ENCODE measurements around the gene OR52E1. TPM values are rescaled to one million over a fixed set of nuclear protein-coding genes. Genes with fewer than 3 reads are reported as not detected.

The OR52E1 gene
- total RNA-seq, 1 donor from 2014 or later = not detected

DNA sequence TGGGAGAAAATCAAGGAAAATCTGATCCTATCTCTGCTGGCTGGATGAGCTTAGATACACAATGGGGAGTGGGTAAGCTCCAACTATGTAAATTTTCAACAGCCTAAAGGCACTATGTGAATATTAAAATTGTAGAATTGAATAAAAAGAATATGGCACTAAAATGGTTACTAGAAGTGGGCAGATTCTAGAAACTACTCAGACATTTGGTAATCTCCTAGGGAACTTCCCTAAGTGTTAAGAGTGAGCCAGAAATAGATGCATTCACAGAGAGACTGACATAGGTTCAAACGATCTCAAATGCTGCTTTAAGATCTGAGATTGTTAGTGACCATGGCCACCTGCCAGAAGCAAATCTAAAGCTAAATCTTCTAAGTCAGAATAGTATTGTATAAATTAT is 4.3 kb upstream of the OR52E1 start:
- Mint-ChIP-seq H3K4me1 (no peaks in the 10 kb centered on the region), H3K9me3 (no peaks in the 10 kb centered on the region), H3K27ac (ENCODE audit: unreplicated experiment) (no peak overlapping the region), H3K27me3 (ENCODE audit: low read depth) (peaks cover 29% of the 10 kb centered on the region), H3K36me3 (ENCODE audit: low read depth) (no peaks in the 10 kb centered on the region), H3K4me3 (no peak overlapping the region)
- TF ChIP-seq, protein P1, sequence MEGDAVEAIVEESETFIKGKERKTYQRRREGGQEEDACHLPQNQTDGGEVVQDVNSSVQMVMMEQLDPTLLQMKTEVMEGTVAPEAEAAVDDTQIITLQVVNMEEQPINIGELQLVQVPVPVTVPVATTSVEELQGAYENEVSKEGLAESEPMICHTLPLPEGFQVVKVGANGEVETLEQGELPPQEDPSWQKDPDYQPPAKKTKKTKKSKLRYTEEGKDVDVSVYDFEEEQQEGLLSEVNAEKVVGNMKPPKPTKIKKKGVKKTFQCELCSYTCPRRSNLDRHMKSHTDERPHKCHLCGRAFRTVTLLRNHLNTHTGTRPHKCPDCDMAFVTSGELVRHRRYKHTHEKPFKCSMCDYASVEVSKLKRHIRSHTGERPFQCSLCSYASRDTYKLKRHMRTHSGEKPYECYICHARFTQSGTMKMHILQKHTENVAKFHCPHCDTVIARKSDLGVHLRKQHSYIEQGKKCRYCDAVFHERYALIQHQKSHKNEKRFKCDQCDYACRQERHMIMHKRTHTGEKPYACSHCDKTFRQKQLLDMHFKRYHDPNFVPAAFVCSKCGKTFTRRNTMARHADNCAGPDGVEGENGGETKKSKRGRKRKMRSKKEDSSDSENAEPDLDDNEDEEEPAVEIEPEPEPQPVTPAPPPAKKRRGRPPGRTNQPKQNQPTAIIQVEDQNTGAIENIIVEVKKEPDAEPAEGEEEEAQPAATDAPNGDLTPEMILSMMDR (conservative IDR thresholded peaks at IDR 0.05) = no peak
- no peak for DNase-seq (ENCODE audit: low read depth, low spot score)

DNA sequence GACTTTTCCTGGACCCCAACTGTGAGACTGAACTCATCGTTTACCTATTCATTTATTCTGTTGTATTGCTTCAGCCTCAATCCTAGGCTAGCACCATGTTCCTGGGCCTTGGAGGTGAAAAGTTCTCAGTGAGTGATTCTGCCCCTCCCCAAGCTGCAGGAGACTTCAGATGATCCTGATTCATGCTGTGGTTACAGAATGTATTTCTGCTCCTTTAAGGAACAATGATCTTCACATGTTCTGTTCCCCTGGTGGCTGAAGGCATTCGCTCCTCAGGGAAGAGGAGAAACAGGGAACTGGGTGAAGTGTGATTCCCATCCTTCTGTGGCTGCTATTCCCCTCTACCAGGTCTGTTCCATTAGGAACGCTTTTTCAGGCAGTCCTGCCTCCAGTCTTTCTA is 2.4 kb downstream of the OR52E1 start:
- Mint-ChIP-seq H3K4me1 (no peaks in the 10 kb centered on the region), H3K27me3 (ENCODE audit: low read depth) (peaks cover 25% of the 10 kb centered on the region), H3K4me3 (no peak overlapping the region), H3K9me3 (no peaks in the 10 kb centered on the region), H3K27ac (ENCODE audit: unreplicated experiment) (no peak overlapping the region), H3K36me3 (ENCODE audit: low read depth) (no peaks in the 10 kb centered on the region)
- TF ChIP-seq, protein P1 (conservative IDR thresholded peaks at IDR 0.05) = no peak
- DNase-seq (ENCODE audit: low read depth, low spot score) = no peak

DNA sequence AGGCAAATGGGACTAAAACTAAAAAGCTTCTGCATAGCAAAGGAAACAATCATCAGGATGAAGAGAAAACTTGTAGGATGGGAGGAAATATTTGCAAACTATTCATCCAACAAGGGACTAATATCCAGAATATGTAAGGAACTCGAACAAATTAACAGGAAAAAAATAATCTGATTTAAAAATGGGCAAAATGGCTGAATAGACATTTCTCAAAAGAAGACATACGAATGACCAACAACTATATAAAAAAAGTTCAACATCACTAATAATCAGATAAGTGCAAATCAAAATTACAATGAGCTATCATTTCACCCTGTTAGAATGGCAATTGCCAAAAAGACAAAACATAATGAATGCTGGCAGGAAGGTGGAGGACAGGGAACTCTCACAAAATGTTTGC is 12.0 kb downstream of the OR52E1 start:
- no peak for DNase-seq (ENCODE audit: low read depth, low spot score)
- Mint-ChIP-seq H3K27me3 (ENCODE audit: low read depth) (peaks cover 22% of the 10 kb centered on the region), H3K4me1 (no peaks in the 10 kb centered on the region), H3K4me3 (no peak overlapping the region), H3K27ac (ENCODE audit: unreplicated experiment) (no peak overlapping the region), H3K9me3 (no peaks in the 10 kb centered on the region), H3K36me3 (ENCODE audit: low read depth) (no peaks in the 10 kb centered on the region)
- TF ChIP-seq, protein P1 (conservative IDR thresholded peaks at IDR 0.05) = no peak

DNA sequence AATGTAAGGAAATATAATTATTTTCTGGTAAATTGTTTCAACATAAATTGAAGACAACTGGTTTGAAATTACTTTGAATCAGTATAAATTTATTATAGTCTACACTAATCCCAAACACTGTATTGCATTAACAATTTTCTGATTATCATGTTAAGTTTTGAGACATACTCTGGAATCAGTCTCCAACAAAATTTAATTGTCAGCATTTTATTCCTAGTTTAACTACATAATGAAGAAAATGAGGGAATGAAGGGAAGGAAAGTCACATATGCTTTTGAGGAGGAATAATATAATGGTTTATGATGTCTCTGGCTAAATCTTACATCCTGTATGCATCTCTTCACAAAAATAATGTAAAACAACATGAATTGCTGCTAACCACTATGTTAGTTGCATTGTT is 14.2 kb downstream of the OR52E1 start:
- no peak overlapping the region for H3K4me3 Mint-ChIP-seq
- peaks cover 23% of the 10 kb centered on the region for H3K27me3 Mint-ChIP-seq (ENCODE audit: low read depth)
- H3K9me3 Mint-ChIP-seq = no peaks in the 10 kb centered on the region
- no peak for DNase-seq (ENCODE audit: low read depth, low spot score)
- H3K36me3 Mint-ChIP-seq (ENCODE audit: low read depth) = no peaks in the 10 kb centered on the region
- no peaks in the 10 kb centered on the region for H3K4me1 Mint-ChIP-seq
- TF ChIP-seq, protein P1 (conservative IDR thresholded peaks at IDR 0.05) = no peak
- H3K27ac Mint-ChIP-seq (ENCODE audit: unreplicated experiment) = no peak overlapping the region

DNA sequence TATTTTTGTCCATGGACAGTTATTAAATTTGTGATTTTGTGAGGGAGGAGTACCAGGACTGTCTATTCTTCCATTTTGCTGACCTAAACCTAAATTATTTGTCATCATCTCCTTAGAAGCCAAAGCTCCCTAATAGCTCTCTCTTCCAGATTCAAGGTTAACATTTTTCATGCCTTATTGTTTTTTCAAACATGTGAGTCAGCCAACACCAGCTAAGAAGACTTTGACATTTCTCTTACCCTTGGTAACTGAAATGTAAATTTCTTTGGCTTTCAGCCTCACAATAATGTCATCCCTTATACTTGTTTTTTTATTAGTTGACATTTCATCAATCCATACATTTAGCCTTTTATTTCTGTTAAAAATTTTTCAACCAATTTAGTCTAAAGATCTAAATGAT is 19.2 kb downstream of the OR52E1 start:
- no peaks in the 10 kb centered on the region for H3K9me3 Mint-ChIP-seq
- H3K4me3 Mint-ChIP-seq = no peak overlapping the region
- no peak overlapping the region for H3K27ac Mint-ChIP-seq (ENCODE audit: unreplicated experiment)
- H3K36me3 Mint-ChIP-seq (ENCODE audit: low read depth) = no peaks in the 10 kb centered on the region
- peaks cover 4% of the 10 kb centered on the region for H3K4me1 Mint-ChIP-seq
- DNase-seq (ENCODE audit: low read depth, low spot score) = no peak
- TF ChIP-seq, protein P1 (conservative IDR thresholded peaks at IDR 0.05) = no peak
- peaks cover 20% of the 10 kb centered on the region for H3K27me3 Mint-ChIP-seq (ENCODE audit: low read depth)

DNA sequence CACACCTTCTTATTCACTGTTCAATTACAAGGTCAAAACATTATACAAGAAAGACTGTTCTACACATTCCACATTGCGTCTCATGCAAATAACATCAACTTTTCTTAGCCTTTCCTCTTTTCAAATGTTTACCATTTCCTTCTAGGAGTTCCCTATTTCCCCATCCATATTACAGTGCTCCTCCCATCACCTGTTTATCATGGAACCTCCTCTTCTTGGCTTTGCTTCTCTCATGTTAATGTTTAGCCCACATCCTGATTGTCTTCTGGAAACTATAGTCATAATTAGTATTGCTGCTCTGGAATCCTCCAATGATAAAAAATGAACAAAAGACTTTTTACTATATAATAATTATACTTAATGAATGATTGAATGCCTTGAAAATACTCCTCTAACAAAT is 21.3 kb downstream of the OR52E1 start:
- H3K27me3 Mint-ChIP-seq (ENCODE audit: low read depth) = peaks cover 25% of the 10 kb centered on the region
- H3K27ac Mint-ChIP-seq (ENCODE audit: unreplicated experiment) = no peak overlapping the region
- TF ChIP-seq, protein P1 (conservative IDR thresholded peaks at IDR 0.05) = no peak
- no peaks in the 10 kb centered on the region for H3K36me3 Mint-ChIP-seq (ENCODE audit: low read depth)
- peaks cover 4% of the 10 kb centered on the region for H3K4me1 Mint-ChIP-seq
- H3K9me3 Mint-ChIP-seq = no peaks in the 10 kb centered on the region
- no peak for DNase-seq (ENCODE audit: low read depth, low spot score)
- H3K4me3 Mint-ChIP-seq = no peak overlapping the region

Measured in neural crest cell (in vitro differentiated cells).